Loucy (cell line): ENCODE results near the gene TUBA3D.
"Not testable (repeated sequence)": the region's sequence is repeated elsewhere in the genome, so short reads cannot be mapped to it uniquely, and the experiment has no call there.

Experiments used
- H2AFZ ChIP-seq: fragments of 200-600 bp; sonication (generic); 2 replicates; pipeline ENCODE4 v1.6.0; 2016; ENCODE audit warnings: antibody characterized with exemption, mild to moderate bottlenecking, low read length, moderate library complexity
- H3F3A ChIP-seq: fragments of 200-600 bp; 2 replicates; pipeline ENCODE4 v1.6.0; 2016; ENCODE audit warnings: antibody characterized with exemption, low read depth, mild to moderate bottlenecking
- H3K27me3 ChIP-seq: fragments of 200-600 bp; sonication (generic); 2 replicates; pipeline ENCODE4 v1.6.1; 2014; ENCODE audit warnings: low read length, mild to moderate bottlenecking; ENCODE audit not compliant: insufficient read depth, poor library complexity, severe bottlenecking
- H3K36me3 ChIP-seq: fragments of 200-600 bp; sonication (generic); 2 replicates; pipeline ENCODE4 v1.6.1; 2016; ENCODE audit warnings: low read length; ENCODE audit not compliant: insufficient read depth
- H3K4me1 ChIP-seq: fragments of 200-600 bp; sonication (generic); 2 replicates; pipeline ENCODE4 v1.5.1; 2014; ENCODE audit warnings: low read length, mild to moderate bottlenecking; ENCODE audit not compliant: insufficient read depth, poor library complexity, severe bottlenecking
- H3K4me2 ChIP-seq: fragments of 200-600 bp; sonication (generic); 2 replicates; pipeline ENCODE4 v1.6.0; 2014; ENCODE audit warnings: antibody characterized with exemption, low read length, low read depth, mild to moderate bottlenecking; ENCODE audit not compliant: poor library complexity, severe bottlenecking
- H3K4me3 ChIP-seq: fragments of 200-600 bp; sonication (generic); 2 replicates; pipeline ENCODE4 v1.5.1; 2014; ENCODE audit warnings: low read length, mild to moderate bottlenecking, mixed read lengths; ENCODE audit not compliant: poor library complexity, severe bottlenecking
- H3K79me2 ChIP-seq: fragments of 200-600 bp; sonication (generic); 2 replicates; pipeline ENCODE4 v1.6.1; 2014; ENCODE audit warnings: low read length; ENCODE audit not compliant: insufficient read depth
- H3K9ac ChIP-seq: fragments of 200-600 bp; sonication (generic); 2 replicates; pipeline ENCODE4 v1.6.0; 2014; ENCODE audit warnings: mild to moderate bottlenecking, low read depth, low read length, moderate library complexity; ENCODE audit not compliant: poor library complexity, severe bottlenecking
- H3K9me2 ChIP-seq: fragments of 200-600 bp; sonication (generic); replicated peaks from 2 replicates; pipeline ENCODE4 v1.6.1; 2016; ENCODE audit warnings: low read depth, low read length, mixed read lengths
- H3K9me3 ChIP-seq: fragments of 200-600 bp; sonication (generic); 2 replicates; pipeline ENCODE4 v1.6.1; 2014; ENCODE audit warnings: mild to moderate bottlenecking, antibody characterized with exemption, low read length, low read depth; ENCODE audit not compliant: insufficient read depth
- H4K20me1 ChIP-seq: fragments of 200-600 bp; sonication (generic); 2 replicates; pipeline ENCODE4 v1.6.0; 2014; ENCODE audit warnings: antibody characterized with exemption, low read length, mild to moderate bottlenecking; ENCODE audit not compliant: insufficient read depth, poor library complexity, severe bottlenecking
- CTCF ChIP-seq: fragments of 200-600 bp; sonication (generic); conservative IDR thresholded peaks from 2 replicates; pipeline ENCODE4 v1.5.1; 2014; ENCODE audit warnings: mild to moderate bottlenecking, antibody characterized with exemption, low read length
- EZH2phosphoT487 ChIP-seq: fragments of 200-600 bp; IDR thresholded peaks from 2 replicates; pipeline ENCODE4 v1.6.1; 2018; ENCODE audit warnings: antibody characterized with exemption, mild to moderate bottlenecking, moderate library complexity, borderline replicate concordance

The TUBA3D gene

GRCh38 chr2:131504082-131504750 lies 28.3 kb downstream of the TUBA3D start:
- H3K9me2 ChIP-seq, H3K9ac ChIP-seq, H2AFZ ChIP-seq, H3K27me3 ChIP-seq, H3K4me2 ChIP-seq, H3K79me2 ChIP-seq, H3K9me3 ChIP-seq, H3F3A ChIP-seq, H3K4me1 ChIP-seq, H3K4me3 ChIP-seq, H4K20me1 ChIP-seq: not testable (repeated sequence)
- peaks cover 65% of the 10 kb centered on the region; the same call in 1 of the 2 replicates for H3K36me3 ChIP-seq

GRCh38 chr2:131509615-131510014 lies 33.7 kb downstream of the TUBA3D start:
- Histone ChIP-seq H3K4me3 (no peak overlapping the region), H3K79me2 (no peaks in the 10 kb centered on the region), H2AFZ (no peak overlapping the region), H3K4me2 (no peak overlapping the region), H4K20me1 (no peaks in the 10 kb centered on the region), H3K27me3 (no peaks in the 10 kb centered on the region), H3K9me2 (no peaks in the 10 kb centered on the region), H3K36me3 (peaks cover 46% of the 10 kb centered on the region; the same call in 1 of the 2 replicates), H3F3A (no peaks in the 10 kb centered on the region), H3K9ac (no peak overlapping the region), H3K4me1 (no peaks in the 10 kb centered on the region), H3K9me3 (no peaks in the 10 kb centered on the region)
- TF ChIP-seq EZH2phosphoT487 (no peak), CTCF (no peak)

- H3K79me2 ChIP-seq, H3K9me3 ChIP-seq, H3K4me2 ChIP-seq, H3K27me3 ChIP-seq, H2AFZ ChIP-seq, H3K9me2 ChIP-seq, H3F3A ChIP-seq, H3K9ac ChIP-seq, H3K4me3 ChIP-seq, H4K20me1 ChIP-seq, H3K4me1 ChIP-seq: not testable (repeated sequence)
- peaks cover 31% of the 10 kb centered on the region; the same call in 1 of the 2 replicates for H3K36me3 ChIP-seq
These were observed 35.5 kb downstream of the TUBA3D start for GRCh38 chr2:131511291-131511968.

DNA sequence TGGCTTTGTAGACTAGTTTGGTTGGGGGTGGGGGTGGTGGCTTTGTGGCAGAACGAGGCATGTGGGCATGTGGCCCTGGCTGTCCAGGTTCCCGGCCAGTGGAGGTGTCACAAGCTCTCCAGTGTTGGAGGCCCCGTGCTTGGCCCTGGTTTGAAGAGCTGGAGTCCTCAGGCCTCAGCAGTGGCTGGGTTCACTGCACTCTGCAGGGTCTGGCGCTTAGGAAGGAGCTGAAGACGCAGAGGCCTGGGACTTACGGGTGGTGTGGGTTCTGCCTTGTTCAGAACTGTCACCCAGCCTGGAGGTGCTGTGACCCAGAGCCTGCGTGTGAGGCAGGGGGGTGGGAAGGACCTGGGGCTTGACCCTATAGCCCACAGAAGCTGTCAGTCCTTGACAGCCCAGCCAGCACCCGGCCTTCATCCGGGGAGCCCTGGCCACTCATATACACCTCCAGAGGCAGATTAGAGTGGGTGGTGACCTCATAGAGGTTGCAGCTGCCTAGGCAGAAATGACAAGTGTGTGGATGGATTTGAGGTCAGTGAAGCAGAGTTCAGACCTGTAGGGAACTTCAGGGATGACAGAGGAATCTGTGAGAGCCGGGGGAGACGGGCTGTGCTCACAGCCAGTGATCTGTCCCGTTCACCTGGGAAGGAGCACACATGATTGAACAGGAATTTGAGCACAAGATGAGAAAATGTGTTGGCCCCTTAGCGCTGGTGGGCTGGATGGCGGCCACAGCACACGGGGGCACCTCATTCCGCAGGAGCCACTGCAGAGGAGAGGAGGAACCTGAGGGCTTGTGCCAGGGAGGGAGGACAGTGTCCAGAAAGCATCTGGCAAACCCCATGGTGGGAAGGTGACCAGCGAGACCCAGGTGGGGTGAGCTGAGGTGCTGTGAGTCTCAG lies 36.3 kb downstream of the TUBA3D start:
- H2AFZ ChIP-seq, H3K9ac ChIP-seq, H3K4me3 ChIP-seq, H3K79me2 ChIP-seq, H3K9me3 ChIP-seq, H3K27me3 ChIP-seq, H4K20me1 ChIP-seq, H3F3A ChIP-seq, H3K4me1 ChIP-seq, H3K4me2 ChIP-seq, H3K9me2 ChIP-seq: not testable (repeated sequence)
- H3K36me3 ChIP-seq = peaks cover 25% of the 10 kb centered on the region; the same call in 1 of the 2 replicates

- H3K27me3 ChIP-seq, H3K9me2 ChIP-seq, H3K9me3 ChIP-seq, H3K4me2 ChIP-seq, H3F3A ChIP-seq, H3K9ac ChIP-seq, H3K79me2 ChIP-seq, H2AFZ ChIP-seq, H3K4me1 ChIP-seq, H3K4me3 ChIP-seq, H4K20me1 ChIP-seq: not testable (repeated sequence)
- peaks cover 21% of the 10 kb centered on the region; the same call in 1 of the 2 replicates for H3K36me3 ChIP-seq
These were observed 38.7 kb downstream of the TUBA3D start for GRCh38 chr2:131514408-131515166.

- not testable (repeated sequence) for H3K9me3 ChIP-seq, H3K9ac ChIP-seq, H3K4me1 ChIP-seq, H4K20me1 ChIP-seq, H3K27me3 ChIP-seq, H3K9me2 ChIP-seq, H3K4me2 ChIP-seq, H3F3A ChIP-seq, H3K4me3 ChIP-seq, H3K79me2 ChIP-seq, H2AFZ ChIP-seq
- peaks cover 21% of the 10 kb centered on the region; the same call in 1 of the 2 replicates for H3K36me3 ChIP-seq
These were observed 39.3 kb downstream of the TUBA3D start for GRCh38 chr2:131515235-131515634.
